ENCODE data around the gene MALL. TPM values are rescaled to one million over a fixed set of nuclear protein-coding genes. Genes with fewer than 3 reads are reported as not detected.
"Not testable (repeated sequence)": the region's sequence is repeated elsewhere in the genome, so short reads cannot be mapped to it uniquely, and the experiment has no call there.

The MALL gene
- total and polyA plus RNA-seq, 4 donors: 41.5 to 123 (median 109) TPM

GRCh38 chr2:110103061-110103961 is 12.3 kb downstream of the MALL start:
- ATAC-seq (ENCODE audit: insufficient read depth, low FRiP score) (no peak), DNase-seq (no peak)
- H3K27me3 ChIP-seq (ENCODE audit: control insufficient read depth in 3 of 3, insufficient read depth in 3 of 3, low read length in 2 of 3): no peaks in the 10 kb centered on the region
- no peaks in the 10 kb centered on the region for H3K9me3 ChIP-seq (ENCODE audit: control insufficient read depth in 4 of 4, insufficient read depth in 3 of 4, low read length in 3 of 4)
- H3K4me3 ChIP-seq: no peak overlapping the region
- no peak for TF ChIP-seq CTCF (IDR thresholded peaks at IDR 0.05; ENCODE audit: control extremely low read depth, extremely low read depth)
- H3K9ac ChIP-seq (ENCODE audit: insufficient read depth in 1 of 2, low read length in 2 of 2): no peak overlapping the region
- peaks cover 2 to 55% (median 22%) of the 10 kb centered on the region in 5 donors for H3K4me1 ChIP-seq (ENCODE audit: control insufficient read depth in 5 of 5, insufficient read depth in 5 of 5, low read length in 5 of 5)
- H3K36me3 ChIP-seq (ENCODE audit: control insufficient read depth in 4 of 4, insufficient read depth in 4 of 4, low read length in 4 of 4): no peaks in the 10 kb centered on the region
- peak overlapping the region in 1 of 2 donors; percentile 96 for H3K27ac ChIP-seq (ENCODE audit: low read depth in 1 of 2, low read length in 1 of 2)
- WGBS, 2 donors: 73 to 85% methylated on average over 19 to 20 of the region's 20 CpGs

GRCh38 chr2:110101901-110102803 is 13.5 kb downstream of the MALL start:
- ATAC-seq (ENCODE audit: insufficient read depth, low FRiP score): no peak
- 57 to 68% methylated on average over 9 of the region's 9 CpGs for WGBS, 2 donors
- Histone ChIP-seq H3K9me3 (ENCODE audit: control insufficient read depth in 4 of 4, insufficient read depth in 3 of 4, low read length in 3 of 4) (no peaks in the 10 kb centered on the region), H3K4me1 (ENCODE audit: control insufficient read depth in 5 of 5, insufficient read depth in 5 of 5, low read length in 5 of 5) (peaks cover 2 to 50% (median 22%) of the 10 kb centered on the region in 5 donors), H3K27ac (ENCODE audit: low read depth in 1 of 2, low read length in 1 of 2) (peak overlapping the region; percentile 86 to 96), H3K4me3 (no peak overlapping the region), H3K27me3 (ENCODE audit: control insufficient read depth in 3 of 3, insufficient read depth in 3 of 3, low read length in 2 of 3) (no peaks in the 10 kb centered on the region), H3K9ac (ENCODE audit: insufficient read depth in 1 of 2, low read length in 2 of 2) (peak overlapping the region in 1 of 2 donors; percentile 36), H3K36me3 (ENCODE audit: control insufficient read depth in 4 of 4, insufficient read depth in 4 of 4, low read length in 4 of 4) (no peaks in the 10 kb centered on the region)
- TF ChIP-seq CTCF (IDR thresholded peaks at IDR 0.05; ENCODE audit: control extremely low read depth, extremely low read depth): no peak
- DNase-seq: no peak

GRCh38 chr2:110101280-110101844 is 14.3 kb downstream of the MALL start:
- peak; percentile 95 to 98 (median 96) for DNase-seq
- Histone ChIP-seq H3K36me3 (ENCODE audit: control insufficient read depth in 4 of 4, insufficient read depth in 4 of 4, low read length in 4 of 4) (no peaks in the 10 kb centered on the region), H3K27me3 (ENCODE audit: control insufficient read depth in 3 of 3, insufficient read depth in 3 of 3, low read length in 2 of 3) (no peaks in the 10 kb centered on the region), H3K4me3 (no peak overlapping the region), H3K4me1 (ENCODE audit: control insufficient read depth in 5 of 5, insufficient read depth in 5 of 5, low read length in 5 of 5) (peaks cover 2 to 50% (median 22%) of the 10 kb centered on the region in 5 donors), H3K9ac (ENCODE audit: insufficient read depth in 1 of 2, low read length in 2 of 2) (peak overlapping the region in 1 of 2 donors; percentile 36), H3K27ac (ENCODE audit: low read depth in 1 of 2, low read length in 1 of 2) (peak overlapping the region; percentile 86 to 96), H3K9me3 (ENCODE audit: control insufficient read depth in 4 of 4, insufficient read depth in 3 of 4, low read length in 3 of 4) (no peaks in the 10 kb centered on the region)
- WGBS, 2 donors: 2 to 4% methylated on average over 11 of the region's 11 CpGs
- ATAC-seq (ENCODE audit: insufficient read depth, low FRiP score): peak; percentile 85
- TF ChIP-seq CTCF (IDR thresholded peaks at IDR 0.05; ENCODE audit: control extremely low read depth, extremely low read depth): no peak

DNA sequence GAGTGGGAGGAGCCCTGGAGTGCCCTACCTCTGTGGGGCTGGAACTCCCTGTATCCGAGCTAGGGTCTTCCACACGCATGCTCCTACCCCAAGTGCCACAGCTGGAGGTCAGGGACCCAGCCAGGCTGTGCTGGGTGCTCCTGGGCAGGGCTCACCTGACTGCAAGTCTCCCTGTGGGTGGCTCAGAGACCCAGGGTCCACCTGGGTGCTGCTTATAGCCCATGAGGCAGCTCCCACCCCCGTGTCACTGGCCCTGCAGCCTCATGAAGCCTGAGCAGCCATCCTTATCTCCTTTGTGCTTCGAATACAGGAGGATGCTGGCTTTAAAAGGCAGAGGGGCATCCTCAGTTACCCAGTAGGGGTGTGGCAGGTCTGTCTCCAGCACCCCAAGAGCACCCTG is 14.7 kb downstream of the MALL start:
- DNase-seq; ATAC-seq (ENCODE audit: insufficient read depth, low FRiP score): not testable (repeated sequence)
- WGBS, 2 donors: 59 to 73% methylated on average over 4 of the region's 4 CpGs

More for the DNA sequence above, 14.7 kb downstream of the MALL start:
- H3K27me3 ChIP-seq (ENCODE audit: control insufficient read depth in 3 of 3, insufficient read depth in 3 of 3, low read length in 2 of 3); H3K9ac ChIP-seq (ENCODE audit: insufficient read depth in 1 of 2, low read length in 2 of 2); H3K4me3 ChIP-seq; H3K36me3 ChIP-seq (ENCODE audit: control insufficient read depth in 4 of 4, insufficient read depth in 4 of 4, low read length in 4 of 4); H3K9me3 ChIP-seq (ENCODE audit: control insufficient read depth in 4 of 4, insufficient read depth in 3 of 4, low read length in 3 of 4): not testable (repeated sequence)
- H3K4me1 ChIP-seq (ENCODE audit: control insufficient read depth in 5 of 5, insufficient read depth in 5 of 5, low read length in 5 of 5): peaks cover 2 to 54% (median 22%) of the 10 kb centered on the region in 5 donors
- peak overlapping the region; percentile 86 to 91 for H3K27ac ChIP-seq (ENCODE audit: low read depth in 1 of 2, low read length in 1 of 2)
